Vagina (tissue), 2 donors: ENCODE results near the gene ALDH8A1.

ENCODE experiments used
- POLR2A ChIP-seq, 2 donors: fragments of 450-650 bp; IDR thresholded peaks; one replicate each; pipeline ENCODE4 v1.6.1; 2017; ENCODE audit warnings: antibody characterized with exemption in 2 of 2, mild to moderate bottlenecking in 2 of 2, moderate library complexity in 2 of 2
- TF ChIP-seq, protein P1 (sequence below), 3 experiments: fragments of 450-650 bp in 2 of 3; fragments of 200-600 bp in 1 of 3; sonication (generic) in 1 of 3; IDR thresholded peaks; one replicate each; pipeline ENCODE4 v1.5.1; 2017 to 2019; ENCODE audit warnings: antibody characterized with exemption in 3 of 3, mild to moderate bottlenecking in 2 of 3, moderate library complexity in 2 of 3

DNA sequence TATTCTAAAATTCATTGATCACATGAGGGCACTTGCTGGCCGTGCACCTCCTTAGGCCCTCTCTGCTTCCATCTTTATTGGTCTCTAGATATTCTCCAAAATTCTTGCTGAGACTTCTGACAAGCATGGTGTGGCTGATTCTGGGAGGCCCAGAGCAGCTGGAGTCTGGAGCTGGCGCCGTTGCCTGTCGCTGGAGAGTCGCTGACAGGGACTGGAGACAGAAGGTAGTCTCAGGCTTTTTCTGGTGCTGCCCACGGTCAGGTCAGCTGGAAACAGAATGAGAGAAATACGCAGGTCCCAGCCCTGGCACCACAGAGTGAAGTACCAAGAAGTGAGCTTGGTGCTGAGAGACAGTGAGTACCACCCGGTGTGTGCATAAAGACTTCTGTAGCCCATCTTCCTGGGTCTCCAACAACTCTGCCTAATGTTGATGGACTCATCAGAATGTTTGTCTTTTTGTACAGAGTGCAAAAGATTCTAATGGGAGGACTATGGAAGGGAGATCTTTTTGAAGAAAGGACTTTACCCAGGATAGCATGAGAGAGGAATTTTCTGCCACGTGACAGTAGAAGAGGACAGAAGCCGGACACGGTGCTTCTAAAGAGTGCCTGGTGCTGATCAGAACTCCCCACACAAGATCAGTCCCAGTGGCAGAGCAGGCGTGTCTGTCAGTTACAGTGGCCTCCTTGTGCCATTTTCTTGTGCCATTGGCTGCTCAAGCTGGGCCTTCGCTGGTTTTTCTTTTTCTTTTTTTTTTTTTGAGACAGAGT is 1.8 kb upstream of the ALDH8A1 start:
- TF ChIP-seq, protein P1, sequence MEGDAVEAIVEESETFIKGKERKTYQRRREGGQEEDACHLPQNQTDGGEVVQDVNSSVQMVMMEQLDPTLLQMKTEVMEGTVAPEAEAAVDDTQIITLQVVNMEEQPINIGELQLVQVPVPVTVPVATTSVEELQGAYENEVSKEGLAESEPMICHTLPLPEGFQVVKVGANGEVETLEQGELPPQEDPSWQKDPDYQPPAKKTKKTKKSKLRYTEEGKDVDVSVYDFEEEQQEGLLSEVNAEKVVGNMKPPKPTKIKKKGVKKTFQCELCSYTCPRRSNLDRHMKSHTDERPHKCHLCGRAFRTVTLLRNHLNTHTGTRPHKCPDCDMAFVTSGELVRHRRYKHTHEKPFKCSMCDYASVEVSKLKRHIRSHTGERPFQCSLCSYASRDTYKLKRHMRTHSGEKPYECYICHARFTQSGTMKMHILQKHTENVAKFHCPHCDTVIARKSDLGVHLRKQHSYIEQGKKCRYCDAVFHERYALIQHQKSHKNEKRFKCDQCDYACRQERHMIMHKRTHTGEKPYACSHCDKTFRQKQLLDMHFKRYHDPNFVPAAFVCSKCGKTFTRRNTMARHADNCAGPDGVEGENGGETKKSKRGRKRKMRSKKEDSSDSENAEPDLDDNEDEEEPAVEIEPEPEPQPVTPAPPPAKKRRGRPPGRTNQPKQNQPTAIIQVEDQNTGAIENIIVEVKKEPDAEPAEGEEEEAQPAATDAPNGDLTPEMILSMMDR (IDR thresholded peaks at IDR 0.05): no peak
- TF ChIP-seq POLR2A (IDR thresholded peaks at IDR 0.05): no peak
